Measurements from ENCODE around the gene TECTB. TPM values are rescaled to one million over a fixed set of nuclear protein-coding genes. Genes with fewer than 3 reads are reported as not detected.

Gene TECTB
- total RNA-seq, 1 experiment from 2014 or later, result not detected

- in situ Hi-C loops (cut with HindIII; ENCODE audit: low pct_unique_long_range_greater_than_20kb, low sequenced_read_pairs), result no loop called here
- DNase-seq (ENCODE audit: low read depth, low spot score), result no peak
Measured at GRCh38 chr10:112296908-112297331, 13.7 kb downstream of the TECTB start.

- DNase-seq (ENCODE audit: low read depth, low spot score), result no peak
- in situ Hi-C loops (cut with HindIII; ENCODE audit: low pct_unique_long_range_greater_than_20kb, low sequenced_read_pairs), result no loop called here
Measured at GRCh38 chr10:112298581-112298980, 15.4 kb downstream of the TECTB start.

GRCh38 chr10:112299456-112299855 is 16.3 kb downstream of the TECTB start:
- DNase-seq (ENCODE audit: low read depth, low spot score), result no peak
- in situ Hi-C loops (cut with HindIII; ENCODE audit: low pct_unique_long_range_greater_than_20kb, low sequenced_read_pairs), result no loop called here

- DNase-seq (ENCODE audit: low read depth, low spot score), result no peak
- in situ Hi-C loops (cut with HindIII; ENCODE audit: low pct_unique_long_range_greater_than_20kb, low sequenced_read_pairs), result loop anchor here (25.0 kb wide), 1 partner anchor 140 kb away; no protein-coding TSS in a partner anchor
Measured at GRCh38 chr10:112302335-112302734, 19.1 kb downstream of the TECTB start.

- in situ Hi-C loops (cut with HindIII; ENCODE audit: low pct_unique_long_range_greater_than_20kb, low sequenced_read_pairs), result loop anchor here (25.0 kb wide), 1 partner anchor 141 kb away; no protein-coding TSS in a partner anchor
- DNase-seq (ENCODE audit: low read depth, low spot score), result no peak
Measured at GRCh38 chr10:112303528-112303927, 20.3 kb downstream of the TECTB start.

- no peak for DNase-seq (ENCODE audit: low read depth, low spot score)
- in situ Hi-C loops (cut with HindIII; ENCODE audit: low pct_unique_long_range_greater_than_20kb, low sequenced_read_pairs), result loop anchor here (25.0 kb wide), 1 partner anchor 142 kb away; no protein-coding TSS in a partner anchor
Measured at GRCh38 chr10:112304267-112304859, 21.2 kb downstream of the TECTB start.

- peak; percentile 62 for DNase-seq (ENCODE audit: low read depth, low spot score)
- in situ Hi-C loops (cut with HindIII; ENCODE audit: low pct_unique_long_range_greater_than_20kb, low sequenced_read_pairs), result loop anchor here (25.0 kb wide), 1 partner anchor 145 kb away; no protein-coding TSS in a partner anchor
Measured at GRCh38 chr10:112307358-112308124, 24.3 kb downstream of the TECTB start.

- in situ Hi-C loops (cut with HindIII; ENCODE audit: low pct_unique_long_range_greater_than_20kb, low sequenced_read_pairs), result loop anchor here (25.0 kb wide), 1 partner anchor 146 kb away; no protein-coding TSS in a partner anchor
- DNase-seq (ENCODE audit: low read depth, low spot score), result no peak
Measured at GRCh38 chr10:112308125-112308502, 24.9 kb downstream of the TECTB start.

- in situ Hi-C loops (cut with HindIII; ENCODE audit: low pct_unique_long_range_greater_than_20kb, low sequenced_read_pairs), result loop anchor here (25.0 kb wide), 1 partner anchor 149 kb away; no protein-coding TSS in a partner anchor
- no peak for DNase-seq (ENCODE audit: low read depth, low spot score)
Measured at GRCh38 chr10:112311481-112311880, 28.3 kb downstream of the TECTB start.

GRCh38 chr10:112313234-112313633 is 30.0 kb downstream of the TECTB start:
- in situ Hi-C loops (cut with HindIII; ENCODE audit: low pct_unique_long_range_greater_than_20kb, low sequenced_read_pairs), result loop anchor here (25.0 kb wide), 1 partner anchor 151 kb away; no protein-coding TSS in a partner anchor
- no peak for DNase-seq (ENCODE audit: low read depth, low spot score)

GRCh38 chr10:112313911-112314310 is 30.7 kb downstream of the TECTB start:
- in situ Hi-C loops (cut with HindIII; ENCODE audit: low pct_unique_long_range_greater_than_20kb, low sequenced_read_pairs), result loop anchor here (25.0 kb wide), 1 partner anchor 152 kb away; no protein-coding TSS in a partner anchor
- DNase-seq (ENCODE audit: low read depth, low spot score), result no peak

- DNase-seq (ENCODE audit: low read depth, low spot score), result peak; percentile 73
- in situ Hi-C loops (cut with HindIII; ENCODE audit: low pct_unique_long_range_greater_than_20kb, low sequenced_read_pairs), result loop anchor here (25.0 kb wide), 1 partner anchor 153 kb away; no protein-coding TSS in a partner anchor
Measured at GRCh38 chr10:112314822-112315474, 31.7 kb downstream of the TECTB start.

GRCh38 chr10:112327678-112328077 is 44.5 kb downstream of the TECTB start:
- no peak for DNase-seq (ENCODE audit: low read depth, low spot score)
- in situ Hi-C loops (cut with HindIII; ENCODE audit: low pct_unique_long_range_greater_than_20kb, low sequenced_read_pairs), result no loop called here

GRCh38 chr10:112330162-112330561 is 47.0 kb downstream of the TECTB start:
- no peak for DNase-seq (ENCODE audit: low read depth, low spot score)
- in situ Hi-C loops (cut with HindIII; ENCODE audit: low pct_unique_long_range_greater_than_20kb, low sequenced_read_pairs), result no loop called here

- no peak for DNase-seq (ENCODE audit: low read depth, low spot score)
- in situ Hi-C loops (cut with HindIII; ENCODE audit: low pct_unique_long_range_greater_than_20kb, low sequenced_read_pairs), result no loop called here
Measured at GRCh38 chr10:112330607-112331160, 47.5 kb downstream of the TECTB start.

GRCh38 chr10:112332022-112332421 is 48.8 kb downstream of the TECTB start:
- in situ Hi-C loops (cut with HindIII; ENCODE audit: low pct_unique_long_range_greater_than_20kb, low sequenced_read_pairs), result no loop called here
- DNase-seq (ENCODE audit: low read depth, low spot score), result no peak

- peak; percentile 9 for DNase-seq (ENCODE audit: low read depth, low spot score)
- in situ Hi-C loops (cut with HindIII; ENCODE audit: low pct_unique_long_range_greater_than_20kb, low sequenced_read_pairs), result no loop called here
Measured at GRCh38 chr10:112332509-112333228, 49.5 kb downstream of the TECTB start.
